Natural killer cell treated with Interleukin-12 subunit alpha and Interleukin-12 subunit beta and Interleukin-15 and Interleukin-18, amount 100 ng/mL, for 72 hours (primary cell): ENCODE data around the gene ZNF317. TPM values are rescaled to one million over a fixed set of nuclear protein-coding genes. Genes with fewer than 3 reads are reported as not detected.
A peak's percentile ranks its signal among the peaks of the same experiment; 100 is the strongest.

ENCODE experiments used
- ATAC-seq, 2 donors: fragments of 150-1000 bp; cut with Tn5 transposase in 1 of 2; sonication (Bioruptor Pico), chemical (Tn5 transposase) in 1 of 2; 2 replicates each; pipeline ENCODE4 v1.10.0; 2021
- DNase-seq: peaks from one replicate; pipeline ENCODE4 v3.0.0; 2022; ENCODE audit warnings: low spot score
- H3K27ac Mint-ChIP-seq, 2 donors: 1 replicate in 1 of 2; 2 replicates in 1 of 2; pipeline ENCODE4 v1.8.0; 2022; ENCODE audit warnings: mixed read lengths in 2 of 2, mild to moderate bottlenecking in 1 of 2, moderate library complexity in 1 of 2
- H3K27me3 Mint-ChIP-seq, 2 donors: 1 replicate in 1 of 2; 2 replicates in 1 of 2; pipeline ENCODE4 v1.8.0; 2022; ENCODE audit warnings: mixed read lengths in 2 of 2
- H3K36me3 Mint-ChIP-seq: one replicate; pipeline ENCODE4 v1.8.0; 2022; ENCODE audit warnings: mixed read lengths
- H3K4me1 Mint-ChIP-seq, 2 donors: 1 replicate in 1 of 2; 2 replicates in 1 of 2; pipeline ENCODE4 v1.8.0; 2022; ENCODE audit warnings: low read depth in 2 of 2, mixed read lengths in 2 of 2, mild to moderate bottlenecking in 1 of 2
- H3K4me3 Mint-ChIP-seq: one replicate; pipeline ENCODE4 v1.8.0; 2022; ENCODE audit warnings: mixed read lengths
- H3K9me3 Mint-ChIP-seq: 2 replicates; pipeline ENCODE4 v1.8.0; 2022; ENCODE audit warnings: mixed read lengths
- total RNA-seq, 2 donors: library from RNA; stranded (reverse); gene quantifications; one replicate each; pipeline ENCODE4 v1.2.3, GENCODE V29; 2022

Gene ZNF317
- total RNA-seq, 2 donors from 2014 or later = 44.2 to 51.0 TPM

- Mint-ChIP-seq H3K4me1 (peaks cover 54 to 62% of the 10 kb centered on the region in 2 donors), H3K27ac (peak overlapping the region; percentile 12 to 64), H3K9me3 (peaks cover 4% of the 10 kb centered on the region), H3K27me3 (no peaks in the 10 kb centered on the region), H3K36me3 (peaks cover 41% of the 10 kb centered on the region), H3K4me3 (peak overlapping the region; percentile 36)
- no peak for DNase-seq
- ATAC-seq = no peak
Measured at GRCh38 chr19:9149997-9150396, 9.8 kb downstream of the ZNF317 start.

- Mint-ChIP-seq H3K36me3 (peaks cover 40% of the 10 kb centered on the region), H3K4me3 (peak overlapping the region; percentile 36), H3K4me1 (peaks cover 58 to 68% of the 10 kb centered on the region in 2 donors), H3K27ac (peak overlapping the region; percentile 12 to 64), H3K27me3 (no peaks in the 10 kb centered on the region), H3K9me3 (peaks cover under 1% of the 10 kb centered on the region)
- DNase-seq (no peak), ATAC-seq (no peak)
Measured at GRCh38 chr19:9150650-9151049, 10.5 kb downstream of the ZNF317 start.

GRCh38 chr19:9151367-9151766 is 11.2 kb downstream of the ZNF317 start:
- H3K4me3 Mint-ChIP-seq = peak overlapping the region; percentile 21
- ATAC-seq (peak; percentile 60 to 92), DNase-seq (no peak)
- H3K4me1 Mint-ChIP-seq = peaks cover 58 to 71% of the 10 kb centered on the region in 2 donors
- H3K27me3 Mint-ChIP-seq = no peaks in the 10 kb centered on the region
- H3K27ac Mint-ChIP-seq = peak overlapping the region; percentile 12 to 64
- H3K9me3 Mint-ChIP-seq = no peaks in the 10 kb centered on the region
- H3K36me3 Mint-ChIP-seq = peaks cover 38% of the 10 kb centered on the region

GRCh38 chr19:9155591-9155990 is 15.4 kb downstream of the ZNF317 start:
- Mint-ChIP-seq H3K27ac (peak overlapping the region in 1 of 2 donors; percentile 7), H3K9me3 (no peaks in the 10 kb centered on the region), H3K4me1 (peaks cover 37 to 43% of the 10 kb centered on the region in 2 donors), H3K4me3 (no peak overlapping the region), H3K27me3 (no peaks in the 10 kb centered on the region), H3K36me3 (peaks cover 35% of the 10 kb centered on the region)
- DNase-seq = no peak
- no peak for ATAC-seq

GRCh38 chr19:9156304-9156703 is 16.1 kb downstream of the ZNF317 start:
- no peak for DNase-seq
- H3K27me3 Mint-ChIP-seq = no peaks in the 10 kb centered on the region
- H3K4me1 Mint-ChIP-seq = peaks cover 29 to 36% of the 10 kb centered on the region in 2 donors
- H3K9me3 Mint-ChIP-seq = no peaks in the 10 kb centered on the region
- peaks cover 42% of the 10 kb centered on the region for H3K36me3 Mint-ChIP-seq
- peak in 1 of 2 donors; percentile 39 for ATAC-seq
- no peak overlapping the region for H3K4me3 Mint-ChIP-seq
- H3K27ac Mint-ChIP-seq = peak overlapping the region in 1 of 2 donors; percentile 56

- no peaks in the 10 kb centered on the region for H3K9me3 Mint-ChIP-seq
- ATAC-seq (no peak), DNase-seq (no peak)
- H3K27me3 Mint-ChIP-seq = no peaks in the 10 kb centered on the region
- H3K27ac Mint-ChIP-seq = no peak overlapping the region
- H3K36me3 Mint-ChIP-seq = peaks cover 56% of the 10 kb centered on the region
- H3K4me3 Mint-ChIP-seq = no peak overlapping the region
- H3K4me1 Mint-ChIP-seq = peaks cover 8 to 15% of the 10 kb centered on the region in 2 donors
Measured at GRCh38 chr19:9159891-9160290, 19.7 kb downstream of the ZNF317 start.

GRCh38 chr19:9161427-9161826 is 21.2 kb downstream of the ZNF317 start:
- DNase-seq (no peak), ATAC-seq (no peak)
- Mint-ChIP-seq H3K36me3 (peaks cover 55% of the 10 kb centered on the region), H3K27me3 (no peaks in the 10 kb centered on the region), H3K9me3 (no peaks in the 10 kb centered on the region), H3K4me1 (peaks cover 0 to 5% of the 10 kb centered on the region in 2 donors), H3K27ac (no peak overlapping the region), H3K4me3 (no peak overlapping the region)

- no peaks in the 10 kb centered on the region for H3K27me3 Mint-ChIP-seq
- H3K27ac Mint-ChIP-seq = no peak overlapping the region
- H3K9me3 Mint-ChIP-seq = no peaks in the 10 kb centered on the region
- ATAC-seq (no peak), DNase-seq (no peak)
- peaks cover 41% of the 10 kb centered on the region for H3K36me3 Mint-ChIP-seq
- H3K4me1 Mint-ChIP-seq = no peaks in the 10 kb centered on the region
- H3K4me3 Mint-ChIP-seq = no peak overlapping the region
Measured at GRCh38 chr19:9165261-9165660, 25.1 kb downstream of the ZNF317 start.

- no peak for DNase-seq
- Mint-ChIP-seq H3K36me3 (peaks cover 26% of the 10 kb centered on the region), H3K4me1 (no peaks in the 10 kb centered on the region), H3K27ac (no peak overlapping the region), H3K27me3 (no peaks in the 10 kb centered on the region), H3K9me3 (no peaks in the 10 kb centered on the region), H3K4me3 (no peak overlapping the region)
- no peak for ATAC-seq
Measured at GRCh38 chr19:9166846-9167245, 26.6 kb downstream of the ZNF317 start.

- Mint-ChIP-seq H3K4me1 (no peaks in the 10 kb centered on the region), H3K9me3 (no peaks in the 10 kb centered on the region), H3K27me3 (no peaks in the 10 kb centered on the region), H3K36me3 (no peaks in the 10 kb centered on the region), H3K27ac (no peak overlapping the region), H3K4me3 (no peak overlapping the region)
- ATAC-seq = no peak
- DNase-seq = no peak
Measured at GRCh38 chr19:9171393-9171991, 31.3 kb downstream of the ZNF317 start.

GRCh38 chr19:9175326-9175725 is 35.1 kb downstream of the ZNF317 start:
- DNase-seq (no peak), ATAC-seq (no peak)
- Mint-ChIP-seq H3K4me1 (no peaks in the 10 kb centered on the region), H3K27me3 (peaks cover 4 to 14% of the 10 kb centered on the region in 2 donors), H3K36me3 (no peaks in the 10 kb centered on the region), H3K4me3 (no peak overlapping the region), H3K27ac (no peak overlapping the region), H3K9me3 (no peaks in the 10 kb centered on the region)

- Mint-ChIP-seq H3K27ac (no peak within 1 kb of the TSS), H3K36me3 (no peaks in the 10 kb centered on the region), H3K4me3 (no peak within 1 kb of the TSS), H3K27me3 (peaks cover 4 to 14% of the 10 kb centered on the region in 2 donors), H3K9me3 (no peaks in the 10 kb centered on the region), H3K4me1 (no peaks in the 10 kb centered on the region)
- DNase-seq = no peak
- no peak for ATAC-seq
Measured at GRCh38 chr19:9178901-9179300, 38.7 kb downstream of the ZNF317 start, which contains the start of gene OR7D2. TSS of gene OR7D2 (plus strand) at chr19:9178979. CDS start at chr19:9185782, 6,803 bp downstream.

- no peak for ATAC-seq
- Mint-ChIP-seq H3K4me3 (no peak overlapping the region), H3K36me3 (no peaks in the 10 kb centered on the region), H3K9me3 (peaks cover 2% of the 10 kb centered on the region), H3K4me1 (no peaks in the 10 kb centered on the region), H3K27me3 (peaks cover 9 to 13% of the 10 kb centered on the region in 2 donors), H3K27ac (no peak overlapping the region)
- no peak for DNase-seq
Measured at GRCh38 chr19:9183000-9183399, 42.8 kb downstream of the ZNF317 start.

- peaks cover 20 to 25% of the 10 kb centered on the region in 2 donors for H3K27me3 Mint-ChIP-seq
- no peak for DNase-seq
- H3K4me1 Mint-ChIP-seq = no peaks in the 10 kb centered on the region
- no peaks in the 10 kb centered on the region for H3K36me3 Mint-ChIP-seq
- peaks cover 2% of the 10 kb centered on the region for H3K9me3 Mint-ChIP-seq
- H3K27ac Mint-ChIP-seq = no peak overlapping the region
- ATAC-seq = no peak
- no peak overlapping the region for H3K4me3 Mint-ChIP-seq
Measured at GRCh38 chr19:9187191-9187590, 47.0 kb downstream of the ZNF317 start.

- ATAC-seq = no peak
- no peak overlapping the region for H3K27ac Mint-ChIP-seq
- peaks cover 2% of the 10 kb centered on the region for H3K9me3 Mint-ChIP-seq
- no peak overlapping the region for H3K4me3 Mint-ChIP-seq
- no peaks in the 10 kb centered on the region for H3K36me3 Mint-ChIP-seq
- H3K27me3 Mint-ChIP-seq = peaks cover 30 to 40% of the 10 kb centered on the region in 2 donors
- H3K4me1 Mint-ChIP-seq = no peaks in the 10 kb centered on the region
- DNase-seq = no peak
Measured at GRCh38 chr19:9189535-9189934, 49.3 kb downstream of the ZNF317 start.
